NOMO-1 (cell line): ENCODE data around the gene TBATA.
A peak's percentile ranks its signal among the peaks of the same experiment; 100 is the strongest.

Source experiments
- DNase-seq, 2 experiments: peaks; one replicate each; lab custom pipeline; 2025; ENCODE audit not compliant: unreplicated experiment in 2 of 2; lab: John Stamatoyannopoulos, UW

TBATA gene

GRCh38 chr10:70809726-70810125 is 24.5 kb upstream of the TBATA start:
- DNase-seq = no peak

GRCh38 chr10:70809011-70809611 is 23.9 kb upstream of the TBATA start:
- DNase-seq = no peak

GRCh38 chr10:70807556-70807955 is 22.4 kb upstream of the TBATA start:
- DNase-seq = no peak

- DNase-seq = no peak
Measured at GRCh38 chr10:70806841-70807240, 21.7 kb upstream of the TBATA start.

GRCh38 chr10:70805619-70806215 is 20.5 kb upstream of the TBATA start:
- no peak for DNase-seq

GRCh38 chr10:70804421-70804808 is 19.2 kb upstream of the TBATA start:
- DNase-seq = no peak

- DNase-seq = no peak
Measured at GRCh38 chr10:70803775-70804420, 18.7 kb upstream of the TBATA start.

GRCh38 chr10:70801854-70802253 is 16.7 kb upstream of the TBATA start:
- DNase-seq = no peak

GRCh38 chr10:70799124-70799523 is 13.9 kb upstream of the TBATA start:
- peak in 1 of 2 experiments; percentile 3 for DNase-seq

- no peak for DNase-seq
Measured at GRCh38 chr10:70797840-70798239, 12.7 kb upstream of the TBATA start.

- DNase-seq = no peak
Measured at GRCh38 chr10:70795613-70796012, 10.4 kb upstream of the TBATA start.

- DNase-seq = no peak
Measured at GRCh38 chr10:70791386-70792039, 6.3 kb upstream of the TBATA start.

- no peak for DNase-seq
Measured at GRCh38 chr10:70786799-70787415, 1.7 kb upstream of the TBATA start.

GRCh38 chr10:70784471-70784870 is 706 bp downstream of the TBATA start:
- DNase-seq = no peak

GRCh38 chr10:70784016-70784415 is 1.2 kb downstream of the TBATA start:
- DNase-seq = no peak

GRCh38 chr10:70782746-70783680 is 2.2 kb downstream of the TBATA start:
- no peak for DNase-seq

GRCh38 chr10:70782086-70782745 is 3.0 kb downstream of the TBATA start:
- DNase-seq = no peak

- DNase-seq = no peak
Measured at GRCh38 chr10:70781461-70782051, 3.6 kb downstream of the TBATA start.

GRCh38 chr10:70780772-70781171 is 4.4 kb downstream of the TBATA start:
- DNase-seq = no peak
